Suppressor macrophage treated with lipopolysaccharide for 4 hours (primary cell): ENCODE measurements around the gene NANOG.
"Not testable (repeated sequence)": the region's sequence is repeated elsewhere in the genome, so short reads cannot be mapped to it uniquely, and the experiment has no call there.

Experiments used
- DNase-seq: peaks from one replicate; pipeline ENCODE4 v3.0.0-alpha.2; 2020

Gene NANOG

GRCh38 chr12:7806319-7806718 lies 17.1 kb downstream of the NANOG start:
- not testable (repeated sequence) for DNase-seq

GRCh38 chr12:7806863-7807487 lies 17.8 kb downstream of the NANOG start:
- DNase-seq, result peak; percentile 84

- not testable (repeated sequence) for DNase-seq
Measured at GRCh38 chr12:7825754-7826153, 36.6 kb downstream of the NANOG start.

- not testable (repeated sequence) for DNase-seq
Measured at GRCh38 chr12:7829737-7830136, 40.5 kb downstream of the NANOG start.

GRCh38 chr12:7832059-7832696 lies 43.0 kb downstream of the NANOG start:
- DNase-seq, result peak; percentile 59

- not testable (repeated sequence) for DNase-seq
Measured at GRCh38 chr12:7833201-7833600, 44.0 kb downstream of the NANOG start.

- DNase-seq, result no peak
Measured at GRCh38 chr12:7833831-7834230, 44.6 kb downstream of the NANOG start.

GRCh38 chr12:7834701-7835100 lies 45.5 kb downstream of the NANOG start:
- DNase-seq, result peak; percentile 24

GRCh38 chr12:7835116-7835515 lies 45.9 kb downstream of the NANOG start:
- DNase-seq, result no peak

GRCh38 chr12:7835766-7836165 lies 46.6 kb downstream of the NANOG start:
- no peak for DNase-seq

GRCh38 chr12:7837366-7837765 lies 48.2 kb downstream of the NANOG start:
- peak; percentile 79 for DNase-seq

- DNase-seq, result not testable (repeated sequence)
Measured at GRCh38 chr12:7839226-7839625, 50.0 kb downstream of the NANOG start.

- DNase-seq, result not testable (repeated sequence)
Measured at GRCh38 chr12:7839848-7840247, 50.6 kb downstream of the NANOG start.

GRCh38 chr12:7842444-7842843 lies 53.2 kb downstream of the NANOG start:
- DNase-seq, result not testable (repeated sequence)

- DNase-seq, result not testable (repeated sequence)
Measured at GRCh38 chr12:7843149-7843548, 53.9 kb downstream of the NANOG start.

GRCh38 chr12:7843583-7843982 lies 54.4 kb downstream of the NANOG start:
- DNase-seq, result peak; percentile 72

- no peak for DNase-seq
Measured at GRCh38 chr12:7844116-7844515, 54.9 kb downstream of the NANOG start.

- DNase-seq, result not testable (repeated sequence)
Measured at GRCh38 chr12:7847226-7848097, 58.3 kb downstream of the NANOG start.

GRCh38 chr12:7848098-7848422 lies 58.9 kb downstream of the NANOG start:
- DNase-seq, result not testable (repeated sequence)
